CD4-positive, alpha-beta T cell (primary cell): ENCODE measurements around the gene IL1RN. TPM values are rescaled to one million over a fixed set of nuclear protein-coding genes. Genes with fewer than 3 reads are reported as not detected.

Experiments
- ATAC-seq: fragments of 200-7000 bp; cut with Tn5 transposase; one replicate; pipeline ENCODE4 v1.10.0; 2022; ENCODE audit warnings: mild to moderate bottlenecking; ENCODE audit not compliant: poor library complexity
- CTCF ChIA-PET: fragments of 350-600 bp; sonication (Branson Sonifier 250); formaldehyde crosslinking; loops from one replicate; lab custom pipeline; 2021; ENCODE audit warnings: antibody characterized with exemption, inconsistent platforms; lab: Charles Lee
- POLR2A ChIA-PET: fragments of 350-600 bp; sonication (Branson Sonifier 250); formaldehyde crosslinking; loops from one replicate; lab custom pipeline; 2021; ENCODE audit warnings: antibody characterized with exemption, inconsistent platforms; lab: Charles Lee
- DNase-seq, 14 experiments: peaks; one replicate each; pipeline ENCODE4 v3.0.0-alpha.2; 2013 to 2020; ENCODE audit warnings: mixed read lengths in 2 of 14
- H3K27ac ChIP-seq, 2 donors: one replicate each; pipeline versions ENCODE4 v1.5.1 to v1.7.0; 2013; ENCODE audit warnings: low read length in 2 of 2, low read depth in 1 of 2, mild to moderate bottlenecking in 1 of 2
- H3K27me3 ChIP-seq, 2 experiments: 1 replicate in 1 of 2; 2 replicates in 1 of 2; pipeline versions ENCODE4 v1.6.1 to v1.7.0; 2013; ENCODE audit warnings: low read length in 2 of 2, control low read depth in 1 of 2, mild to moderate bottlenecking in 1 of 2, moderate library complexity in 1 of 2; ENCODE audit not compliant: insufficient read depth in 2 of 2, control insufficient read depth in 1 of 2
- H3K36me3 ChIP-seq: one replicate; pipeline ENCODE4 v1.6.1; 2013; ENCODE audit warnings: low read length, control low read depth; ENCODE audit not compliant: insufficient read depth
- H3K4me1 ChIP-seq: one replicate; pipeline ENCODE4 v1.6.1; 2013; ENCODE audit warnings: low read length, control low read depth; ENCODE audit not compliant: insufficient read depth
- H3K4me3 ChIP-seq: one replicate; pipeline ENCODE4 v1.5.1; 2013; ENCODE audit warnings: mild to moderate bottlenecking, low read length, moderate library complexity
- H3K9me3 ChIP-seq, 2 experiments: 1 replicate in 1 of 2; 2 replicates in 1 of 2; pipeline versions ENCODE4 v1.6.1 to v1.7.0; 2013; ENCODE audit warnings: low read length in 2 of 2, mild to moderate bottlenecking in 2 of 2, control low read depth in 1 of 2, moderate library complexity in 1 of 2; ENCODE audit not compliant: control insufficient read depth in 1 of 2, insufficient read depth in 1 of 2
- H3K27ac Mint-ChIP-seq: one replicate; pipeline ENCODE4 v1.8.0; 2020; ENCODE audit warnings: mixed read lengths
- H3K27me3 Mint-ChIP-seq: one replicate; pipeline ENCODE4 v1.8.0; 2021; ENCODE audit warnings: mixed read lengths
- H3K36me3 Mint-ChIP-seq: one replicate; pipeline ENCODE4 v1.8.0; 2021; ENCODE audit warnings: low read depth, mixed read lengths
- H3K4me1 Mint-ChIP-seq: one replicate; pipeline ENCODE4 v1.8.0; 2021; ENCODE audit warnings: low read depth, mixed read lengths
- H3K4me3 Mint-ChIP-seq: one replicate; pipeline ENCODE4 v1.8.0; 2020; ENCODE audit warnings: mild to moderate bottlenecking, mixed read lengths
- H3K9me3 Mint-ChIP-seq: one replicate; pipeline ENCODE4 v1.8.0; 2020; ENCODE audit warnings: mixed read lengths
- CTCF ChIP-seq: fragments of 200-600 bp; IDR thresholded peaks from one replicate; pipeline ENCODE4 v1.8.0; 2022; ENCODE audit warnings: antibody characterized with exemption, mild to moderate bottlenecking
- intact Hi-C, 2 experiments: fragments of 100-400 bp; cut with DNase I in 1 of 2; cut with micrococcal nuclease in 1 of 2; formaldehyde crosslinking; loops; one replicate each; pipeline versions ENCODE4 v1.15.1 to v1.9.0; 2023 to 2025; cut with DNase I, micrococcal nuclease
- total RNA-seq, 174 experiments: library from RNA in 2 of 174; stranded (reverse) in 2 of 174; gene quantifications; one replicate each; pipeline ENCODE4 v1.2.3 and lab custom pipeline; 2021 to 2026

Gene IL1RN
- total RNA-seq, 2 experiments from 2014 or later: 0.31 to 0.58 TPM

GRCh38 chr2:113180131-113180946 lies 52.9 kb downstream of the IL1RN start:
- ChIA-PET CTCF (interaction anchor here (0.8 to 3.5 kb wide), 9 partner anchors 8 to 196 kb away, joined by 3 to 39 read pairs (median 5); no protein-coding TSS in a partner anchor), POLR2A (interaction anchor here (0.8 to 4.6 kb wide), 9 partner anchors 12 to 42 kb away, joined by 3 to 20 read pairs (median 6); no protein-coding TSS in a partner anchor)
- Histone ChIP-seq H3K27ac (peak overlapping the region; percentile 17 to 57), H3K4me1 (peaks cover 100% of the 10 kb centered on the region), H3K36me3 (peaks cover 75% of the 10 kb centered on the region), H3K4me3 (no peak overlapping the region), H3K9me3 (no peaks in the 10 kb centered on the region), H3K27me3 (no peaks in the 10 kb centered on the region)
- peaks cover 87% of the 10 kb centered on the region for H3K4me1 Mint-ChIP-seq
- H3K27ac Mint-ChIP-seq: peak overlapping the region; percentile 93
- H3K9me3 Mint-ChIP-seq: no peaks in the 10 kb centered on the region
- no peak for TF ChIP-seq CTCF
- DNase-seq (peak in 3 of 14 experiments; percentile 32 to 52 (median 35)), ATAC-seq (no peak)
- peaks cover 81% of the 10 kb centered on the region for H3K36me3 Mint-ChIP-seq
- intact Hi-C loops: loop anchor here (1.0 to 2.0 kb wide), 2 partner anchors 42 kb away; no protein-coding TSS in a partner anchor
- peaks cover under 1% of the 10 kb centered on the region for H3K27me3 Mint-ChIP-seq
- peak overlapping the region; percentile 71 for H3K4me3 Mint-ChIP-seq

GRCh38 chr2:113181258-113182051 lies 54.1 kb downstream of the IL1RN start:
- H3K27ac ChIP-seq: peak overlapping the region; percentile 32 to 45
- no peaks in the 10 kb centered on the region for H3K9me3 ChIP-seq
- peaks cover 89% of the 10 kb centered on the region for H3K36me3 Mint-ChIP-seq
- H3K4me1 ChIP-seq: peaks cover 100% of the 10 kb centered on the region
- ATAC-seq (peak; percentile 51), DNase-seq (peak in 4 of 14 experiments; percentile 41 to 50 (median 42))
- H3K36me3 ChIP-seq: peaks cover 83% of the 10 kb centered on the region
- CTCF ChIA-PET: interaction anchor here (1.1 to 3.5 kb wide), 7 partner anchors 9 to 197 kb away, joined by 3 to 39 read pairs (median 7); no protein-coding TSS in a partner anchor
- H3K27ac Mint-ChIP-seq: peak overlapping the region; percentile 93
- POLR2A ChIA-PET: interaction anchor here (0.8 to 4.6 kb wide), 7 partner anchors 11 to 43 kb away, joined by 3 to 20 read pairs (median 7); no protein-coding TSS in a partner anchor
- TF ChIP-seq CTCF: no peak
- intact Hi-C loops: loop anchor here in 1 of 2 experiments (2.0 kb wide), 1 partner anchor 43 kb away; no protein-coding TSS in a partner anchor
- H3K27me3 ChIP-seq: no peaks in the 10 kb centered on the region
- H3K4me3 ChIP-seq: peak overlapping the region; percentile 26
- H3K4me3 Mint-ChIP-seq: peak overlapping the region; percentile 71
- H3K9me3 Mint-ChIP-seq: no peaks in the 10 kb centered on the region
- peaks cover 93% of the 10 kb centered on the region for H3K4me1 Mint-ChIP-seq
- H3K27me3 Mint-ChIP-seq: no peaks in the 10 kb centered on the region
